OCI-LY3 (cell line): ENCODE data around the gene AGAP2.

Experiments
- H2AFZ ChIP-seq: fragments of 200-600, 300-600 bp; shearing (Covaris generic); 2 replicates; pipeline ENCODE4 v1.6.0; 2014; ENCODE audit warnings: antibody characterized with exemption, low read depth, low read length
- H3K27ac ChIP-seq: fragments of 200-600, 300-600 bp; sonication (generic); 2 replicates; pipeline ENCODE4 v1.5.1; 2014; ENCODE audit warnings: mild to moderate bottlenecking, low read length, moderate library complexity, mixed read lengths
- H3K27me3 ChIP-seq: fragments of 200-600, 300-600 bp; sonication (generic); 2 replicates; pipeline ENCODE4 v1.6.1; 2014; ENCODE audit warnings: low read depth, low read length, mixed read lengths
- H3K36me3 ChIP-seq: fragments of 200-600, 300-600 bp; sonication (generic); replicated peaks from 2 replicates; pipeline ENCODE3; 2014; ENCODE audit warnings: low read depth, low read length, mixed read lengths
- H3K4me1 ChIP-seq: fragments of 300-600, 200-600 bp; sonication (generic); 2 replicates; pipeline ENCODE4 v1.6.1; 2014; ENCODE audit warnings: low read length, mixed read lengths
- H3K4me2 ChIP-seq: fragments of 200-600, 300-600 bp; sonication (generic); 2 replicates; pipeline ENCODE4 v1.6.1; 2014; ENCODE audit warnings: low read length, mixed read lengths
- H3K4me3 ChIP-seq: fragments of 300-600, 200-600 bp; sonication (generic); 2 replicates; pipeline ENCODE4 v1.5.1; 2014; ENCODE audit warnings: antibody characterized with exemption, mild to moderate bottlenecking, low read length, moderate library complexity
- H3K79me2 ChIP-seq: fragments of 300-600, 200-600 bp; shearing (Covaris generic); 2 replicates; pipeline ENCODE4 v1.6.1; 2014; ENCODE audit warnings: mild to moderate bottlenecking, low read length, mixed read lengths
- H3K9ac ChIP-seq: fragments of 300-600, 200-600 bp; shearing (Covaris generic); 2 replicates; pipeline ENCODE4 v1.6.0; 2014; ENCODE audit warnings: mild to moderate bottlenecking, low read length, moderate library complexity
- H3K9me3 ChIP-seq: fragments of 200-600, 300-600 bp; shearing (Covaris generic); 2 replicates; pipeline ENCODE4 v1.6.1; 2014; ENCODE audit warnings: low read length, mixed read lengths; ENCODE audit not compliant: insufficient read depth
- H4K20me1 ChIP-seq: fragments of 200-600, 300-600 bp; sonication (generic); 2 replicates; pipeline ENCODE4 v1.6.1; 2016; ENCODE audit warnings: low read length, mixed read lengths; ENCODE audit not compliant: insufficient read depth
- EZH2phosphoT487 ChIP-seq: fragments of 200-600 bp; shearing (Covaris generic); IDR thresholded peaks from 2 replicates; pipeline ENCODE4 v1.6.1; 2018; ENCODE audit warnings: antibody characterized with exemption, mixed run types, low read depth
- TF ChIP-seq, protein P1 (sequence below): fragments of 200-600, 300-600 bp; sonication (generic); IDR thresholded peaks from 2 replicates; pipeline ENCODE4 v1.5.1; 2014; ENCODE audit warnings: antibody characterized with exemption, low read length, low read depth

Gene AGAP2

DNA sequence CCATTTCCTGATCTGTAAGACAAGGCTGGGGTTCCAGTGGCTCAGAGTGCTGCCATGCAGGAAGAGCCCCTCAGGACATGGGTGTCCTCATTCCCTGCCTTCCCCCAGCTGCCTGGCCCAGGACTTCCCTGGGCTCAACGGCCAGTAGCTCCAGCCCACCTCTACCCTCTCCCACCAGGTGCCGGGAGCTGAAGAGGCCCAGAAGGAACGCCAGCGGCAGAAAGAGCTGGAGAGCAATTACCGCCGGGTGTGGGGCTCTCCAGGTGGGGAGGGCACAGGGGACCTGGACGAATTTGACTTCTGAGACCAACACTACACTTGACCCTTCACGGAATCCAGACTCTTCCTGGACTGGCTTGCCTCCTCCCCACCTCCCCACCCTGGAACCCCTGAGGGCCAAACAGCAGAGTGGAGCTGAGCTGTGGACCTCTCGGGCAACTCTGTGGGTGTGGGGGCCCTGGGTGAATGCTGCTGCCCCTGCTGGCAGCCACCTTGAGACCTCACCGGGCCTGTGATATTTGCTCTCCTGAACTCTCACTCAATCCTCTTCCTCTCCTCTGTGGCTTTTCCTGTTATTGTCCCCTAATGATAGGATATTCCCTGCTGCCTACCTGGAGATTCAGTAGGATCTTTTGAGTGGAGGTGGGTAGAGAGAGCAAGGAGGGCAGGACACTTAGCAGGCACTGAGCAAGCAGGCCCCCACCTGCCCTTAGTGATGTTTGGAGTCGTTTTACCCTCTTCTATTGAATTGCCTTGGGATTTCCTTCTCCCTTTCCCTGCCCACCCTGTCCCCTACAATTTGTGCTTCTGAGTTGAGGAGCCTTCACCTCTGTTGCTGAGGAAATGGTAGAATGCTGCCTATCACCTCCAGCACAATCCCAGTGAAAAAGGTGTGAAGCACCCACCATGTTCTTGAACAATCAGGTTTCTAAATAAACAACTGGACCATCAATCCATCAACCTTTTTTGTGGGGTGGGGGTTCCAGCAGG lies 17.6 kb downstream of the AGAP2 start:
- no peaks in the 10 kb centered on the region for H3K4me1 ChIP-seq
- H2AFZ ChIP-seq: no peak overlapping the region
- H3K9ac ChIP-seq: no peak overlapping the region
- H3K27ac ChIP-seq: no peak overlapping the region
- no peak for TF ChIP-seq EZH2phosphoT487
- H3K27me3 ChIP-seq: no peaks in the 10 kb centered on the region
- H3K36me3 ChIP-seq: peaks cover 19% of the 10 kb centered on the region
- no peak overlapping the region for H3K4me3 ChIP-seq
- H4K20me1 ChIP-seq: no peaks in the 10 kb centered on the region
- H3K9me3 ChIP-seq: no peaks in the 10 kb centered on the region
- H3K79me2 ChIP-seq: no peaks in the 10 kb centered on the region
- H3K4me2 ChIP-seq: no peak overlapping the region

DNA sequence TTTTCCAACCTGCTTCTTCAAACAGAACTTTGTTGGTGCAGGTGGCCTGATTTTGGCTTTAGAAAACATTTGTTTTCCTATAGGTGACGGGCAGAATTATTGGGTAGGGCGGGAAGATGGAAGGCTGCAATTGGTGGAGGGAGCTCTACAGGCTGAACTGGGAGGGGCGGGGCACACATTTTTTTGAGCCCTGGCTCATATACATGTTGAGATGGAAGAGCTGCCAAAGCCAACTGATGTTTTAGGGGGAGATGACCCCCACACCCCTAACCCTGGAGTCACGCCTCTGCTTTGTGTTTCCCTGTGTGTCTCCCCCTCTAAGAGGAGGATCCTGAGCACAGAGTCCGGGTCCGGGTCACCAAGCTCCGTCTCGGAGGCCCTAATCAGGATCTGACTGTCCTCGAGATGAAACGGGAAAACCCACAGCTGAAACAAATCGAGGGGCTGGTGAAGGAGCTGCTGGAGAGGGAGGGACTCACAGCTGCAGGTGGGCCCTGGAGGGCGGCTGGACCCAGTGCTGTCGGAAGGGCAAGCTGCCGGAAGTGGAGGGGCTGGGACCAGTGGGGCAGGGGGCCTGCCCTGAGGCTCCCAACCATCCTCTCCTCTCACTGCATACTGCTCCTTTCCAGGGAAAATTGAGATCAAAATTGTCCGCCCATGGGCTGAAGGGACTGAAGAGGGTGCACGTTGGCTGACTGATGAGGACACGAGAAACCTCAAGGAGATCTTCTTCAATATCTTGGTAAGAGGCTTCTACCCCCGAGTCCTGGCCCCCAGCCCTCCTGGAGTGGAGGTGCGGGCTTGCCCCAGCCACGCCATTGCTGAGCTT lies 18.6 kb downstream of the AGAP2 start:
- Histone ChIP-seq H3K9ac (no peak overlapping the region), H4K20me1 (no peaks in the 10 kb centered on the region), H3K79me2 (no peaks in the 10 kb centered on the region), H3K4me3 (no peak overlapping the region), H3K36me3 (peaks cover 17% of the 10 kb centered on the region), H2AFZ (no peak overlapping the region), H3K4me2 (no peak overlapping the region), H3K27ac (no peak overlapping the region), H3K9me3 (no peaks in the 10 kb centered on the region), H3K27me3 (no peaks in the 10 kb centered on the region), H3K4me1 (no peaks in the 10 kb centered on the region)
- TF ChIP-seq, protein P1, sequence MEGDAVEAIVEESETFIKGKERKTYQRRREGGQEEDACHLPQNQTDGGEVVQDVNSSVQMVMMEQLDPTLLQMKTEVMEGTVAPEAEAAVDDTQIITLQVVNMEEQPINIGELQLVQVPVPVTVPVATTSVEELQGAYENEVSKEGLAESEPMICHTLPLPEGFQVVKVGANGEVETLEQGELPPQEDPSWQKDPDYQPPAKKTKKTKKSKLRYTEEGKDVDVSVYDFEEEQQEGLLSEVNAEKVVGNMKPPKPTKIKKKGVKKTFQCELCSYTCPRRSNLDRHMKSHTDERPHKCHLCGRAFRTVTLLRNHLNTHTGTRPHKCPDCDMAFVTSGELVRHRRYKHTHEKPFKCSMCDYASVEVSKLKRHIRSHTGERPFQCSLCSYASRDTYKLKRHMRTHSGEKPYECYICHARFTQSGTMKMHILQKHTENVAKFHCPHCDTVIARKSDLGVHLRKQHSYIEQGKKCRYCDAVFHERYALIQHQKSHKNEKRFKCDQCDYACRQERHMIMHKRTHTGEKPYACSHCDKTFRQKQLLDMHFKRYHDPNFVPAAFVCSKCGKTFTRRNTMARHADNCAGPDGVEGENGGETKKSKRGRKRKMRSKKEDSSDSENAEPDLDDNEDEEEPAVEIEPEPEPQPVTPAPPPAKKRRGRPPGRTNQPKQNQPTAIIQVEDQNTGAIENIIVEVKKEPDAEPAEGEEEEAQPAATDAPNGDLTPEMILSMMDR: no peak
- no peak for TF ChIP-seq EZH2phosphoT487

DNA sequence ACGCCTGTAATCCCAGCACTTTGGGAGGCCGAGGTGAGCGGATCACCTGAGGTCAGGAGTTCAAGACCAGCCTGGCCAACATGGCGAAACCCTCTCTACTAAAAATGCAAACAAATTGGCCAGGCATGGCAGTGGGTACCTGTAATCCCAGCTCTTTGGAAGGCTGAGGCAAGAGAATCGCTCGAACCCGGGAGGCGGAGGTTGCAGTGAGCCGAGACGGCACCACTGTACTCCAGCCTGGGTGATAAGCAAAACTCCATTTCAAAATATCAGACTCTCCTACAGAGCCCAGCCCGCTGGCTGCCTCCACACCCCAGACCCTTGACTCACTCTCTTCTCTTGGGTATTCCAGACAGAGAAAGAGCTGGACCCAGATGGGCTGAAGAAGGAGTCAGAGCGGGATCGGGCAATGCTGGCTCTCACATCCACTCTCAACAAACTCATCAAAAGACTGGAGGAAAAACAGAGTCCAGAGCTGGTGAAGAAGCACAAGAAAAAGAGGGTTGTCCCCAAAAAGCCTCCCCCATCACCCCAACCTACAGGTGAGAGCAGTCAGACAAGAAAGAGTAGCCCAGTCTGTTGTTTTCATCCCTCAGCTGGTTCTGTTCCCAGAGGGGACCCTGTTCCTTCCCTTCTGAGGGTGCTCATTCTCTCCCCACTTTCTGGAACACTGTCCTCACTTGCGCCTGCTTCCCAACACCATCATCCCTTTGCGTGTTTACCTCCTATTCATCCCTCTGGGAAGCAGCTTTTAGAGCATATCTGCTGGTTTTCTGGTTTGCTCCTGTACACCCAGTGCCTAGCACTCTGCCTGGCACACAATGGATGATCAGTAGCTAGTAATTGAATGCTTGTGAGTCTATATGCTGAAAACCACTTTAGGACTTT lies 19.7 kb downstream of the AGAP2 start:
- no peaks in the 10 kb centered on the region for H3K27me3 ChIP-seq
- H3K9ac ChIP-seq: no peak overlapping the region
- H3K79me2 ChIP-seq: no peaks in the 10 kb centered on the region
- H3K36me3 ChIP-seq: peaks cover 17% of the 10 kb centered on the region
- no peaks in the 10 kb centered on the region for H4K20me1 ChIP-seq
- H3K9me3 ChIP-seq: no peaks in the 10 kb centered on the region
- TF ChIP-seq EZH2phosphoT487: no peak
- TF ChIP-seq, protein P1: no peak
- no peak overlapping the region for H3K27ac ChIP-seq
- no peak overlapping the region for H3K4me3 ChIP-seq
- no peak overlapping the region for H2AFZ ChIP-seq
- no peaks in the 10 kb centered on the region for H3K4me1 ChIP-seq
- H3K4me2 ChIP-seq: no peak overlapping the region

DNA sequence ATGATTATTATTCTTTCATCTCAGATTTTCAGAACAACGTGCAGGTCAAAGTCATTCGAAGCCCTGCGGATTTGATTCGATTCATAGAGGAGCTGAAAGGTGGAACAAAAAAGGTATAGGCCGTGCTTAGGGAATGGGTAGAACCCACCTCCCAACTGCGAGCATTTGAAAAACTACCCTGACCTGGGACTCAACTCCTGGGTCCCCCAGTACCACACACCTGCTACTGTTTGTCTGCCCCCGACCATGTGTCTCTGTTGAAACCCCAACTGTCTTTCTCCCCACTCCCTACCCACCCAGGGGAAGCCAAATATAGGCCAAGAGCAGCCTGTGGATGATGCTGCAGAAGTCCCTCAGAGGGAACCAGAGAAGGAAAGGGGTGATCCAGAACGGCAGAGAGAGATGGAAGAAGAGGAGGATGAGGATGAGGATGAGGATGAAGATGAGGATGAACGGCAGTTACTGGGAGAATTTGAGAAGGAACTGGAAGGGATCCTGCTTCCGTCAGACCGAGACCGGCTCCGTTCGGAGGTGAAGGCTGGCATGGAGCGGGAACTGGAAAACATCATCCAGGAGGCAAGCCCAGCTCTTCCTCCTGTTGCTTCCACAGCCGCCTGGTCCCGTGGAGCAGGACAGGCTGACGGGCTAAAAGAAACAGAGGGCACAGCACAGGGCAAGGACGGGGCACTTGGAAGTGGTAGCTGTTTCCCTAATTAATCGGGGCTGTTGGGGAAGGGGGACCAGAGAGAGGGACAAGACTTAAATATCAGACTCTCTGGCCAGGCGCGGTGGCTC lies 20.5 kb downstream of the AGAP2 start:
- no peaks in the 10 kb centered on the region for H3K79me2 ChIP-seq
- H3K36me3 ChIP-seq: peaks cover 17% of the 10 kb centered on the region
- H3K4me2 ChIP-seq: no peak overlapping the region
- H3K27ac ChIP-seq: no peak overlapping the region
- H3K9ac ChIP-seq: no peak overlapping the region
- H3K27me3 ChIP-seq: no peaks in the 10 kb centered on the region
- H4K20me1 ChIP-seq: no peaks in the 10 kb centered on the region
- H3K4me1 ChIP-seq: no peaks in the 10 kb centered on the region
- TF ChIP-seq EZH2phosphoT487: no peak
- TF ChIP-seq, protein P1: no peak
- H3K4me3 ChIP-seq: no peak overlapping the region
- no peak overlapping the region for H2AFZ ChIP-seq
- no peaks in the 10 kb centered on the region for H3K9me3 ChIP-seq
